Ascending aorta (tissue), 2 donors: ENCODE measurements around the gene TDRD7. TPM values are rescaled to one million over a fixed set of nuclear protein-coding genes. Genes with fewer than 3 reads are reported as not detected.
A peak's percentile ranks its signal among the peaks of the same experiment; 100 is the strongest.

Experiments used
- DNase-seq, 2 donors: peaks; one replicate each; pipeline ENCODE4 v3.0.0-alpha.2; 2019; ENCODE audit warnings: low spot score in 2 of 2
- H3K27ac ChIP-seq, 2 donors: fragments of 200-600 bp; sonication (generic); one replicate each; pipeline ENCODE4 v1.5.1; 2016 to 2017; ENCODE audit warnings: mild to moderate bottlenecking in 1 of 2
- H3K27me3 ChIP-seq: fragments of 200-600 bp; sonication (generic); one replicate; pipeline ENCODE4 v1.5.1; 2017
- H3K36me3 ChIP-seq, 2 donors: fragments of 200-600 bp; sonication (generic); one replicate each; pipeline ENCODE4 v1.5.1; 2016
- H3K4me1 ChIP-seq, 2 donors: fragments of 200-600 bp; sonication (generic); one replicate each; pipeline ENCODE4 v1.5.1; 2016 to 2017; ENCODE audit warnings: mild to moderate bottlenecking in 1 of 2
- H3K4me3 ChIP-seq, 2 donors: fragments of 200-600 bp; sonication (generic); one replicate each; pipeline ENCODE4 v1.5.1; 2016 to 2017; ENCODE audit warnings: mild to moderate bottlenecking in 1 of 2
- H3K9me3 ChIP-seq, 2 donors: fragments of 200-600 bp; sonication (generic); one replicate each; pipeline ENCODE4 v1.5.1; 2016
- CTCF ChIP-seq, 3 experiments: fragments of 200-600 bp in 2 of 3; fragments of 450-650 bp in 1 of 3; sonication (generic) in 2 of 3; IDR thresholded peaks; one replicate each; pipeline ENCODE4 v1.5.1; 2016 to 2019; ENCODE audit warnings: antibody characterized with exemption in 3 of 3, mild to moderate bottlenecking in 1 of 3, moderate library complexity in 1 of 3
- intact Hi-C: fragments of 100-400 bp; cut with DNase I; formaldehyde crosslinking; loops from one replicate; pipeline ENCODE4 v1.15.1; 2023
- total RNA-seq: library from RNA; depleted of rRNA; stranded (reverse); fragments of >200 nt; gene quantifications from one replicate; pipeline ENCODE4 v1.1.0, GENCODE V29; 2016

Gene TDRD7
- total RNA-seq, 1 donor from 2014 or later: 3.0 TPM

DNA sequence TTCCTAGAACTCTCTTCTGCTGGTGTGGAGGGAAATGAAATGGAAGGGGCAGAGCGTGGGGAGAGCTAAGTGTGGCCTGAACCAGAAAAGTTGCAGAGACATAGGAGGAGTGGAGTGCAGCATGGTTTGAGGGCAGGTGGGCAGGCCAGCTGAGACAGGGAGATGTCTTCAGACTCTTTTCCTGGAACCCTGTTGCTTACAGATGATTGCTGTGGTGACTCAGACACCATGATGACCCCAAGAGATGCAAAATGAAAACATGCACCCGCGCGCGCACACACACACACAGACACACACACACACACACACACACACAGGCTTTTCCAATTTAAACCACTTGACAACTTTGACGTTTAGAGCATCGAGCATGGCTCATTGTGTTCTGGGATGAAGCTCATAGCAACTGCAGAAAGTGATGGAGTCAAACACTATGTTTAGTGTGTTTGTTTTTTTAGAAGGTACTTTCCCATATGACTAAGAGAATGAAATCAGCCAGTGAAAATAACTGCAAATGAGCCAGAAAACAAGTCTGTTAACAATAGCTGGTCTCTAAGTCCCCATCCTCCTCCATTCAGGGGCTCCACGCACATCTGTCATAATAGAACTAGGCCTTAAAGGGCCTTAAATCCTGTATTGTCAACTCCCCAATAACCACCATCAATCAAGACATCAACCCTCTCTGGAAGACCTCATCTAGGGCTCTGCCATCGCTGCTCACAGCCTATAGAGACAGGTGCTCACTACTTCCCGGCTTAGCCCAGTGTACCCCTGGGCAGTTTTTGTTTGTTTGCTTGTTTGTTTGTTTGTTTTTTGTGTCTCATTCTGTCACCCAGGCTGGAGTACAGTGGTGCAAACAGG is 99.1 kb downstream of the TDRD7 start:
- peak in 1 of 2 donors; percentile 63 for DNase-seq

DNA sequence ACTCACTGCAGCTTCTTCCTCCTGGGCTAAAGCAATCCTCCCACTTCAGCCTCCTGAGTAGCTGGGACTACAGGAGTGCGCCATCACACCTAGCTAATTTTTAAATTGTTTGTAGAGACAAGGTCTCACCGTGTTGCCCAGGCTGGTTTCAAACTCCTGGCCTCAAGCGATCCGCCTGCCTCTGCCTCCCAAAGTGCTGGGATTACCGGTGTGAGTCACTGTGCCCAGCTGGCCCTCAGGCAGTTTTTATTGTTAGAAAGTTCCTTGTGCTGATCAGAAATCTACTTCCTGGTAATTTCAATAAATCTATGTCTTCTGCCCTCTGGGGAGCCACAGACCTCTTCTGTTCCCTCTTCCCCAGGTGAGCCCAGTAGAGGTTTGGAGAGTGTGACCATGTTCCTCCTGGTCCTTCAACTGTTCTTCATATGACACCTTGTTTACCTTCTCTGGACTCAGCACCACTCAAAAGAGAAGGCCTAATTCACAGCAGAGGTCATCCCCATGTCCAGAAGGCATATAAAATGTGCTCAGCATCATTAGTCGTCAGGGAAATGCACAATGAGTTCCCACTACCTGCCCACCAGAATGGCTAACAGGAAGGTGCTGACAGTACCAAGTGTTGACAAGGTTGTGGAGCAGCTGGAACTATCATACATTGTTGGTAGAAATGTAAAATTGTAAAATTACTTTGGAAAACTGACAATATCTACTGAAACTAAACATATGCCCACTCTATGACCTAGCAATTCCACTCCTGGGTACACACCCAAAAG is 99.9 kb downstream of the TDRD7 start:
- intact Hi-C loops: no loop called here
- no peak for TF ChIP-seq CTCF (IDR thresholded peaks at IDR 0.05)
- H3K4me1 ChIP-seq: peaks cover 0 to 14% of the 10 kb centered on the region in 2 donors

More for the DNA sequence above, 99.1 kb downstream of the TDRD7 start:
- no peak for TF ChIP-seq CTCF (IDR thresholded peaks at IDR 0.05)
- Histone ChIP-seq H3K9me3 (no peaks in the 10 kb centered on the region), H3K27ac (peak overlapping the region; percentile 50 to 53), H3K27me3 (no peaks in the 10 kb centered on the region), H3K36me3 (peaks cover 0 to 7% of the 10 kb centered on the region in 2 donors), H3K4me1 (peaks cover 0 to 15% of the 10 kb centered on the region in 2 donors), H3K4me3 (no peak overlapping the region)
- intact Hi-C loops: no loop called here

DNA sequence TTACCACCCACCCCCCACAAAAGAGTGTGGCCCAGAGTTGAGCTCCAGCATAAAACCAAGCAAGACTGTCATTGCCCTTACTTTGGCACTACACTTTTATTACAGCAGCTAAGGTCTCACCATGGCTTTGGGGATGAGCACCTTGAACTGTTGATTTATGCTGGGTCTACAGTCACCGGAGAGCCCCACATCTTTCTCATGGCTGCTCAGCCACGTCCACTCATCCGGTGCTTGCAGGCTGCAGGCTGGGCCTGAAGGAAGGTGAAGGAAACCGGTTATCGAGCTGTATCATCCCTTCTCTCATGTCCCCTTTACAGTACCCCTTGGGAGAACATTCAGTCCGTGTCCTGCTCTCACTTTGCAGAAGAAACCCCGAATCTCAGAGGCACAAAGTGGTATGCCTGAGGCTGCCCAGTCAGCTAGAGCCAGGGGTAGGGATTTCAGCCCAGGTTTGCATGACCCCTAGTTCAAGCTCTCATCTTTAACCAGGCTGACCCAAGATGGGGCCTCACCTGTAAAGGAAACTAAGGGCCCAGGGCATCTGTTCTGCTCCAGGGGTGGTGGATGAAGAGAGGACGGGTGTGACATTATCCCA is 101.2 kb downstream of the TDRD7 start:
- no peak overlapping the region for H3K27ac ChIP-seq
- peaks cover 0 to 7% of the 10 kb centered on the region in 2 donors for H3K36me3 ChIP-seq
- no peaks in the 10 kb centered on the region for H3K9me3 ChIP-seq
- no peak for TF ChIP-seq CTCF (IDR thresholded peaks at IDR 0.05)
- peak in 1 of 2 donors; percentile 49 for DNase-seq
- intact Hi-C loops: no loop called here
- H3K4me3 ChIP-seq: no peak overlapping the region
- no peaks in the 10 kb centered on the region for H3K27me3 ChIP-seq
- peaks cover 0 to 11% of the 10 kb centered on the region in 2 donors for H3K4me1 ChIP-seq

More for the DNA sequence above, 99.9 kb downstream of the TDRD7 start:
- DNase-seq: peak in 1 of 2 donors; percentile 55
- Histone ChIP-seq H3K4me3 (no peak overlapping the region), H3K36me3 (peaks cover 0 to 7% of the 10 kb centered on the region in 2 donors), H3K27me3 (no peaks in the 10 kb centered on the region), H3K27ac (peak overlapping the region; percentile 50 to 53), H3K9me3 (no peaks in the 10 kb centered on the region)

DNA sequence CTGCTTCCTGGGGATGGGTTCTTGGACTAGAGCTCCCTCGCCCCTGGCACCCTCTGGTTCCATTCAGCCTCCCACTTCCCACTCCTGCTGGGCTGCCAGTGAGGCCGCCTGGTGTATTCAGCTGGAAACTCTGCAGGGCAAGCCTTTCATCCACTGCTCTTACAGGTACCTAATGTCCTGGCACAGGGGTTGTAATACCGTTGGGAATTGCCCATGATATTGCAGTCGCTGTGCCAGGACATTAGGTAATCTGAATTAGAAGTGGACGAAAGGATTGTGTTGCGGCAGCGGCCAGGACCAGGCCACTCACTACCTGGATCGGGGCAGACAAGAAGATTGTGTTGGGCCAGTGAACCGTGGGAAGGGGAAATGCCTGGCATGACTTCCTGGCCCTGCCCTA is 102.6 kb downstream of the TDRD7 start:
- DNase-seq: peak in 1 of 2 donors; percentile 62
- H3K4me3 ChIP-seq: no peak overlapping the region
- peaks cover 3 to 21% of the 10 kb centered on the region in 2 donors for H3K4me1 ChIP-seq
- no peaks in the 10 kb centered on the region for H3K9me3 ChIP-seq
- intact Hi-C loops: no loop called here
- no peak overlapping the region for H3K27ac ChIP-seq
- TF ChIP-seq CTCF (IDR thresholded peaks at IDR 0.05): no peak
- peaks cover 0 to 7% of the 10 kb centered on the region in 2 donors for H3K36me3 ChIP-seq
- H3K27me3 ChIP-seq: no peaks in the 10 kb centered on the region

DNA sequence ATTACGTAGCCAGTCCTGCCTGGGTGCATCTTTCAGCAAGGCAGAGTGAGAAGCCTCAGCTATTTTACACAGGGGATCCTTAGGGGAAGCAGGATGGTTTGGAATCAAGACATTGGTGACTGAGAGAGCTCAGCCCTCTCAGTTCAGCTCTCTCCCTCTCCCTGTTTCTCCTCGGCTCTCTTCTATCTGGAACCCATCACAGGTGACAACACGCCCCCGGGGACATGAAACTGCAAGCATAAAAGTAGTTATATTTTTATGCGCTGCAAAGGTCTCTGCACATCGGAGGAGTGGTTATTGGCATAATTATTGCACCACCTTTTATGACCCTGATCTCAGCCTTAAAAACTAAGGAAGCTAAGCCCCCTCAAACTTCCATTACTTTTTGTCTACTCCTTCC is 103.8 kb downstream of the TDRD7 start:
- no peak for TF ChIP-seq CTCF (IDR thresholded peaks at IDR 0.05)
- H3K4me1 ChIP-seq: peaks cover 3 to 22% of the 10 kb centered on the region in 2 donors
- H3K27ac ChIP-seq: peak overlapping the region in 1 of 2 donors; percentile 9
- peaks cover 0 to 7% of the 10 kb centered on the region in 2 donors for H3K36me3 ChIP-seq
- no peaks in the 10 kb centered on the region for H3K27me3 ChIP-seq
- no peaks in the 10 kb centered on the region for H3K9me3 ChIP-seq
- peak in 1 of 2 donors; percentile 5 for DNase-seq
- intact Hi-C loops: loop anchor here (5.0 kb wide), 1 partner anchor 42 kb away; no protein-coding TSS in a partner anchor
- H3K4me3 ChIP-seq: no peak overlapping the region
